Panc1 (cell line): ENCODE measurements around the gene SPTLC2. TPM values are rescaled to one million over a fixed set of nuclear protein-coding genes. Genes with fewer than 3 reads are reported as not detected.
"Not testable (repeated sequence)": the region's sequence is repeated elsewhere in the genome, so short reads cannot be mapped to it uniquely, and the experiment has no call there.

Source experiments
- ATAC-seq: fragments of 200-7000 bp; cut with Tn5 transposase; 2 replicates; pipeline ENCODE4 v1.9.1; 2020; ENCODE audit warnings: mild to moderate bottlenecking, moderate library complexity
- BruUV-seq: library from RNA; stranded (reverse); fragments of 400-500 nt; replicated peaks from 2 replicates; lab custom pipeline; 2021; lab: Mats Ljungman, UMichigan
- CTCF ChIA-PET: fragments of 300-600 bp; sonication (Branson Sonifier 250); formaldehyde crosslinking; loops from one replicate; lab custom pipeline; 2022; ENCODE audit warnings: antibody characterized with exemption; lab: Charles Lee
- POLR2A ChIA-PET: fragments of 300-600 bp; sonication (Branson Sonifier 250); formaldehyde crosslinking; loops from one replicate; lab custom pipeline; 2022; ENCODE audit warnings: antibody characterized with exemption; lab: Charles Lee
- DNase-seq: peaks from one replicate; pipeline ENCODE4 v3.0.0-alpha.2; 2010; ENCODE audit warnings: low read depth, low spot score
- H3K27ac ChIP-seq: 2 replicates; pipeline ENCODE4 v1.5.1; 2011; ENCODE audit warnings: mild to moderate bottlenecking, low read length, inconsistent platforms
- H3K27me3 ChIP-seq: fragments of 200-500 bp; sonication (Bioruptor generic); 2 replicates; pipeline ENCODE4 v1.6.0; 2014; ENCODE audit warnings: low read length, inconsistent platforms; ENCODE audit not compliant: control insufficient read depth, insufficient read depth
- H3K36me3 ChIP-seq: fragments of 200-500 bp; sonication (Bioruptor generic); 2 replicates; pipeline ENCODE4 v1.5.1; 2014; ENCODE audit warnings: inconsistent platforms, mild to moderate bottlenecking, low read length, moderate library complexity; ENCODE audit not compliant: control insufficient read depth, insufficient read depth
- H3K4me1 ChIP-seq: 2 replicates; pipeline ENCODE4 v1.5.1; 2011; ENCODE audit warnings: inconsistent platforms, mild to moderate bottlenecking, low read length, moderate library complexity; ENCODE audit not compliant: control insufficient read depth, insufficient read depth
- H3K4me3 ChIP-seq, 2 experiments: 2 replicates each; pipeline ENCODE4 v1.5.1; 2011 to 2012; ENCODE audit warnings: low read depth in 2 of 2, low read length in 2 of 2, mild to moderate bottlenecking in 2 of 2, inconsistent platforms in 1 of 2, moderate library complexity in 1 of 2
- H3K9me3 ChIP-seq: fragments of 200-500 bp; sonication (Bioruptor generic); 2 replicates; pipeline ENCODE4 v1.5.1; 2014; ENCODE audit warnings: low read depth, mild to moderate bottlenecking, inconsistent platforms, low read length, moderate library complexity; ENCODE audit not compliant: control insufficient read depth, insufficient read depth
- POLR2AphosphoS5 ChIP-seq: IDR thresholded peaks from 2 replicates; pipeline ENCODE4 v1.6.1; 2012; ENCODE audit warnings: mild to moderate bottlenecking, low read depth, low read length, moderate library complexity
- SIN3A ChIP-seq: IDR thresholded peaks from 2 replicates; pipeline ENCODE4 v1.6.1; 2012; ENCODE audit warnings: low read depth, mild to moderate bottlenecking, low read length, moderate library complexity, borderline replicate concordance; ENCODE audit not compliant: insufficient read depth
- TCF7L2 ChIP-seq: IDR thresholded peaks from 2 replicates; pipeline ENCODE4 v1.6.1; 2011; ENCODE audit warnings: mild to moderate bottlenecking, low read depth, low read length, inconsistent platforms
- in situ Hi-C: cut with HindIII; loops from 2 replicates; pipeline ENCODE4 v1.10.0; 2016; ENCODE audit warnings: low sequenced_read_pairs, low pct_unique_long_range_greater_than_20kb
- intact Hi-C: fragments of 100-400 bp; cut with micrococcal nuclease; formaldehyde crosslinking; loops from one replicate; pipeline ENCODE4 v1.10.0; 2022; ENCODE audit not compliant: unreplicated experiment
- total RNA-seq: library from RNA; stranded (reverse); gene quantifications from one replicate; pipeline ENCODE4 v1.2.1, GENCODE V29; 2021; ENCODE audit not compliant: unreplicated experiment
- TF ChIP-seq, protein P1 (sequence below): fragments of 450-650 bp; IDR thresholded peaks from 2 replicates; pipeline ENCODE4 v1.5.1; 2017; ENCODE audit warnings: mild to moderate bottlenecking
- TF ChIP-seq, protein P2 (sequence below), 2 experiments: IDR thresholded peaks; 2 replicates each; pipeline ENCODE4 v1.6.1; 2011 to 2012; ENCODE audit warnings: low read depth in 2 of 2, control low read depth in 1 of 2, low read length in 1 of 2, mild to moderate bottlenecking in 1 of 2, moderate library complexity in 1 of 2; ENCODE audit not compliant: insufficient read depth in 1 of 2

SPTLC2 gene
- total RNA-seq, 1 experiment from 2014 or later, result 21.0 TPM

DNA sequence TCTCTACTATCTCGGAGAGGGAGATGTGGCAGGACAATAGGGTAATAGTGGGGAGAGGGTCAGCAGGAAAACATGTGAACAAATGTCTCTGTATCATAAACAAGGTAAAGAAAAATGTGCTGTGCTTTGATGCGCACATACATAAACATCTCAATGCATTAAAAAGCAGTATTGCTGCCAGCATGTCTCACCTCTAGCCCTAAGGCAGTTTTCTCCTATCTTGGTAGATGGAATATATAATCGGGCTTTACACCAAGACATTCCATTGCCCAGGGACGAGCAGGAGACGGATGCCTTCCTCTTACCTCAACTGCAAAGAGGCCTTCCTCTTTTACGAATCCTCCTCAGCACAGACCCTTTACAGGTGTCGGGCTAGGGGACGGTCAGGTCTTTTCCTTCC, 19.0 kb upstream of the SPTLC2 start:
- DNase-seq, H3K4me3 ChIP-seq, CTCF ChIA-PET, H3K9me3 ChIP-seq, BruUV-seq, intact Hi-C loops, H3K27me3 ChIP-seq, H3K4me1 ChIP-seq, POLR2A ChIA-PET, H3K36me3 ChIP-seq, ATAC-seq, H3K27ac ChIP-seq, in situ Hi-C loops: not testable (repeated sequence)

DNA sequence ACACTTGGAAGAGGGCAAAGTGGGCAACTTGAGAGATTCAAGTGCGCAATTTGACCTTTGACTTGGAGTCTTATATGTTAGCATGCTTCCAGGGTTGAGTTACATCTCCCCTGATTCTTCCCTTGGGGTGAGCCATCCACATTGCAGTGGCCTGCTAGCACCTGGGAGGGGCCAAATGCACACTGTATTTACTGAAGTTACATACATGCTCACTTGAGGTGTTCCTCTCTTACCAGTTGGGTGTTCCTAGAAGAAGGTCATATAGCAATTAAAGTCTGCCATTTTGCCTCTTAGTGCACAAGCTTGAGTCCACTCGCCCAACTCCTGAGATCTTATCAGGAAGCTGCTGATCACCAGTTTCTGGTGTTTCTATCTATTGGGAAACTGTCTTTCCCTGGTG, 13.7 kb upstream of the SPTLC2 start:
- TF ChIP-seq POLR2AphosphoS5 (no peak), TCF7L2 (no peak), SIN3A (no peak)
- TF ChIP-seq, protein P1, sequence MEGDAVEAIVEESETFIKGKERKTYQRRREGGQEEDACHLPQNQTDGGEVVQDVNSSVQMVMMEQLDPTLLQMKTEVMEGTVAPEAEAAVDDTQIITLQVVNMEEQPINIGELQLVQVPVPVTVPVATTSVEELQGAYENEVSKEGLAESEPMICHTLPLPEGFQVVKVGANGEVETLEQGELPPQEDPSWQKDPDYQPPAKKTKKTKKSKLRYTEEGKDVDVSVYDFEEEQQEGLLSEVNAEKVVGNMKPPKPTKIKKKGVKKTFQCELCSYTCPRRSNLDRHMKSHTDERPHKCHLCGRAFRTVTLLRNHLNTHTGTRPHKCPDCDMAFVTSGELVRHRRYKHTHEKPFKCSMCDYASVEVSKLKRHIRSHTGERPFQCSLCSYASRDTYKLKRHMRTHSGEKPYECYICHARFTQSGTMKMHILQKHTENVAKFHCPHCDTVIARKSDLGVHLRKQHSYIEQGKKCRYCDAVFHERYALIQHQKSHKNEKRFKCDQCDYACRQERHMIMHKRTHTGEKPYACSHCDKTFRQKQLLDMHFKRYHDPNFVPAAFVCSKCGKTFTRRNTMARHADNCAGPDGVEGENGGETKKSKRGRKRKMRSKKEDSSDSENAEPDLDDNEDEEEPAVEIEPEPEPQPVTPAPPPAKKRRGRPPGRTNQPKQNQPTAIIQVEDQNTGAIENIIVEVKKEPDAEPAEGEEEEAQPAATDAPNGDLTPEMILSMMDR, result no peak
- TF ChIP-seq, protein P2, sequence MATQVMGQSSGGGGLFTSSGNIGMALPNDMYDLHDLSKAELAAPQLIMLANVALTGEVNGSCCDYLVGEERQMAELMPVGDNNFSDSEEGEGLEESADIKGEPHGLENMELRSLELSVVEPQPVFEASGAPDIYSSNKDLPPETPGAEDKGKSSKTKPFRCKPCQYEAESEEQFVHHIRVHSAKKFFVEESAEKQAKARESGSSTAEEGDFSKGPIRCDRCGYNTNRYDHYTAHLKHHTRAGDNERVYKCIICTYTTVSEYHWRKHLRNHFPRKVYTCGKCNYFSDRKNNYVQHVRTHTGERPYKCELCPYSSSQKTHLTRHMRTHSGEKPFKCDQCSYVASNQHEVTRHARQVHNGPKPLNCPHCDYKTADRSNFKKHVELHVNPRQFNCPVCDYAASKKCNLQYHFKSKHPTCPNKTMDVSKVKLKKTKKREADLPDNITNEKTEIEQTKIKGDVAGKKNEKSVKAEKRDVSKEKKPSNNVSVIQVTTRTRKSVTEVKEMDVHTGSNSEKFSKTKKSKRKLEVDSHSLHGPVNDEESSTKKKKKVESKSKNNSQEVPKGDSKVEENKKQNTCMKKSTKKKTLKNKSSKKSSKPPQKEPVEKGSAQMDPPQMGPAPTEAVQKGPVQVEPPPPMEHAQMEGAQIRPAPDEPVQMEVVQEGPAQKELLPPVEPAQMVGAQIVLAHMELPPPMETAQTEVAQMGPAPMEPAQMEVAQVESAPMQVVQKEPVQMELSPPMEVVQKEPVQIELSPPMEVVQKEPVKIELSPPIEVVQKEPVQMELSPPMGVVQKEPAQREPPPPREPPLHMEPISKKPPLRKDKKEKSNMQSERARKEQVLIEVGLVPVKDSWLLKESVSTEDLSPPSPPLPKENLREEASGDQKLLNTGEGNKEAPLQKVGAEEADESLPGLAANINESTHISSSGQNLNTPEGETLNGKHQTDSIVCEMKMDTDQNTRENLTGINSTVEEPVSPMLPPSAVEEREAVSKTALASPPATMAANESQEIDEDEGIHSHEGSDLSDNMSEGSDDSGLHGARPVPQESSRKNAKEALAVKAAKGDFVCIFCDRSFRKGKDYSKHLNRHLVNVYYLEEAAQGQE (IDR thresholded peaks at IDR 0.05; ENCODE audit: insufficient read depth in 1 of 2, low read depth in 2 of 2, low read length in 1 of 2), result no peak
- CTCF ChIA-PET, result no interaction called here
- POLR2A ChIA-PET, result no interaction called here

DNA sequence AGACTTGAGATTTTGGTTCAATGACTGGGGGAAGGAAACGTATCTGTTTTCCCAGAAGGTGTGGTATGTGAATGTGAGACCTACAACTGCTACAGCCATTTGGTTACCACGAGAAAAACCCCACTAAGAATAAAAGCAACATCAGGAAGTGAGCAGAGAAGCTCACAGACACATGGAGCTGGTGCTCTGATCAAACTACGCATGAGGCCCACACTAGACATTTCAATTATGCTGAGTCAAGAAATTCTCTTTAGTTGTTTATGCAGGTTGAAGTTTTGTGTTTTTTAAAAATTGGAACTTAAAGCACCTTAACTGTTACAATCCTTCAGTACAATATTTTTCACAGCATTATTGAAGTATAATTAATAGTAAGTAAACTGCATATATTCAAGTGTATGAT, 8.9 kb upstream of the SPTLC2 start:
- CTCF ChIA-PET, result no interaction called here
- no peak for ATAC-seq
- Histone ChIP-seq H3K4me3 (no peak overlapping the region), H3K27me3 (no peaks in the 10 kb centered on the region), H3K4me1 (no peaks in the 10 kb centered on the region), H3K27ac (no peak overlapping the region), H3K9me3 (peaks cover 3% of the 10 kb centered on the region; the same call in 1 of the 2 replicates), H3K36me3 (no peaks in the 10 kb centered on the region)
- TF ChIP-seq SIN3A, result no peak
- TF ChIP-seq, protein P2 (IDR thresholded peaks at IDR 0.05; ENCODE audit: insufficient read depth in 1 of 2, low read depth in 2 of 2, low read length in 1 of 2), result no peak
- no peak for TF ChIP-seq POLR2AphosphoS5
- TF ChIP-seq, protein P1, result no peak
- no peak for TF ChIP-seq TCF7L2
- in situ Hi-C loops, result no loop called here
- intact Hi-C loops, result no loop called here
- POLR2A ChIA-PET, result no interaction called here
- no TSS peak for BruUV-seq
- DNase-seq, result no peak

More for the DNA sequence above, 13.7 kb upstream of the SPTLC2 start:
- ATAC-seq, result no peak
- no peak for DNase-seq
- H3K9me3 ChIP-seq, result peaks cover 3% of the 10 kb centered on the region; the same call in 1 of the 2 replicates
- no peaks in the 10 kb centered on the region for H3K36me3 ChIP-seq
- no TSS peak for BruUV-seq
- intact Hi-C loops (no loop called here), in situ Hi-C loops (no loop called here)
- H3K27ac ChIP-seq, result no peak overlapping the region
- no peaks in the 10 kb centered on the region for H3K4me1 ChIP-seq
- no peaks in the 10 kb centered on the region for H3K27me3 ChIP-seq
- no peak overlapping the region for H3K4me3 ChIP-seq
